ENCODE results near the gene CD84. TPM values are rescaled to one million over a fixed set of nuclear protein-coding genes. Genes with fewer than 3 reads are reported as not detected.

Gene CD84
- total and polyA plus RNA-seq, 8 donors, result 0.16 to 13.2 (median 3.1) TPM

- Histone ChIP-seq H3K9me3 (no peaks in the 10 kb centered on the region), H3K4me3 (no peak overlapping the region), H3K4me1 (no peaks in the 10 kb centered on the region), H3K27me3 (no peaks in the 10 kb centered on the region), H3K36me3 (no peaks in the 10 kb centered on the region), H3K27ac (no peak overlapping the region)
- no peak for FAIRE-seq
- 39 to 46% methylated on average over 1 of the region's 1 CpG for WGBS, 2 donors
- intact Hi-C loops (cut with DNase I), result loop anchor here in 1 of 3 donors (10.0 kb wide), 1 partner anchor 194 kb away; no protein-coding TSS in a partner anchor
- no peak for DNase-seq
- no peak for TF ChIP-seq CTCF (IDR thresholded peaks at IDR 0.05)
- no peak for ATAC-seq
These were observed 39.0 kb upstream of the CD84 start for GRCh38 chr1:160618327-160618726.

GRCh38 chr1:160615660-160616059 is 36.4 kb upstream of the CD84 start:
- no peaks in the 10 kb centered on the region for H3K9me3 ChIP-seq
- H3K27me3 ChIP-seq, result no peaks in the 10 kb centered on the region
- intact Hi-C loops (cut with DNase I), result loop anchor here in 1 of 3 donors (10.0 kb wide), 1 partner anchor 191 kb away; no protein-coding TSS in a partner anchor
- DNase-seq (no peak), ATAC-seq (no peak), FAIRE-seq (no peak)
- 78 to 81% methylated on average over 2 of the region's 2 CpGs for WGBS, 2 donors
- no peak for TF ChIP-seq CTCF (IDR thresholded peaks at IDR 0.05)
- H3K4me1 ChIP-seq, result no peaks in the 10 kb centered on the region
- no peaks in the 10 kb centered on the region for H3K36me3 ChIP-seq
- no peak overlapping the region for H3K4me3 ChIP-seq
- no peak overlapping the region for H3K27ac ChIP-seq

- no peak for TF ChIP-seq CTCF (IDR thresholded peaks at IDR 0.05)
- FAIRE-seq (no peak), ATAC-seq (no peak), DNase-seq (no peak)
- intact Hi-C loops (cut with DNase I), result loop anchor here in 1 of 3 donors (10.0 kb wide), 1 partner anchor 190 kb away; no protein-coding TSS in a partner anchor
- no peak overlapping the region for H3K27ac ChIP-seq
- H3K4me1 ChIP-seq, result no peaks in the 10 kb centered on the region
- H3K9me3 ChIP-seq, result no peaks in the 10 kb centered on the region
- H3K27me3 ChIP-seq, result no peaks in the 10 kb centered on the region
- H3K36me3 ChIP-seq, result no peaks in the 10 kb centered on the region
- WGBS, 2 donors, result 87% methylated on average over 5 of the region's 5 CpGs
- no peak overlapping the region for H3K4me3 ChIP-seq
These were observed 35.1 kb upstream of the CD84 start for GRCh38 chr1:160614410-160614809.

DNA sequence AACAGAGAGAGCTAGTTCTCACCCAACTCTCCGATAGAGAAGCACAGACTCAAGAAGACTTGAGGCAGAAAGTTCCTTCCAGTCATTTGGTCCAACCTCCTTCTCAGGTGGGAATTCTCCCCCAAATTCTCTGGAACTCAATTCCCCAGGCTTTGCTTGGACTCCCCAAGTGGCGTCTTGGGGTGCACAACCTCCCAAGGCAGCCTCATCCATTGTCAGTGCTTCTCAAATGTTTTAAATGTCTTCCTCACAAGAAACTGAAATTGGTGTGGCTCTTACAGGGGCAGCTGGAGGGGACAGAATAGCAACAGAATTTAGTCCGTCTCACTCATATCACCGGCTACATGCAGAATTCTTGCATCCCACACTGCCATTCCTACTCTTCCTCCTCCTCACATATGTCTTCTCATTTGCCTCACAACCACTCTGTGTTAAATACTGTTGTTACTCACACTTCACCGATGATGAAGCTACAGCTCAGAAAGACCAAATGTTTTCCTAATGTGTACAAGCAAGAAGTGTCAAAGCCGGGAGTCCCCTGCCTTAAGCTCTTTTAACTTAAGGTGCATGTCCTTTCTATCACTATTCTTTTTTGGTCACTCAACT is 33.4 kb upstream of the CD84 start:
- ATAC-seq (no peak), DNase-seq (no peak), FAIRE-seq (no peak)
- intact Hi-C loops (cut with DNase I), result loop anchor here in 1 of 3 donors (10.0 kb wide), 1 partner anchor 188 kb away; no protein-coding TSS in a partner anchor
- no peaks in the 10 kb centered on the region for H3K36me3 ChIP-seq
- 64 to 78% methylated on average over 6 of the region's 6 CpGs for WGBS, 2 donors
- no peaks in the 10 kb centered on the region for H3K4me1 ChIP-seq
- H3K9me3 ChIP-seq, result no peaks in the 10 kb centered on the region
- no peak overlapping the region for H3K27ac ChIP-seq
- TF ChIP-seq CTCF (IDR thresholded peaks at IDR 0.05), result no peak
- no peak overlapping the region for H3K4me3 ChIP-seq
- no peaks in the 10 kb centered on the region for H3K27me3 ChIP-seq

DNA sequence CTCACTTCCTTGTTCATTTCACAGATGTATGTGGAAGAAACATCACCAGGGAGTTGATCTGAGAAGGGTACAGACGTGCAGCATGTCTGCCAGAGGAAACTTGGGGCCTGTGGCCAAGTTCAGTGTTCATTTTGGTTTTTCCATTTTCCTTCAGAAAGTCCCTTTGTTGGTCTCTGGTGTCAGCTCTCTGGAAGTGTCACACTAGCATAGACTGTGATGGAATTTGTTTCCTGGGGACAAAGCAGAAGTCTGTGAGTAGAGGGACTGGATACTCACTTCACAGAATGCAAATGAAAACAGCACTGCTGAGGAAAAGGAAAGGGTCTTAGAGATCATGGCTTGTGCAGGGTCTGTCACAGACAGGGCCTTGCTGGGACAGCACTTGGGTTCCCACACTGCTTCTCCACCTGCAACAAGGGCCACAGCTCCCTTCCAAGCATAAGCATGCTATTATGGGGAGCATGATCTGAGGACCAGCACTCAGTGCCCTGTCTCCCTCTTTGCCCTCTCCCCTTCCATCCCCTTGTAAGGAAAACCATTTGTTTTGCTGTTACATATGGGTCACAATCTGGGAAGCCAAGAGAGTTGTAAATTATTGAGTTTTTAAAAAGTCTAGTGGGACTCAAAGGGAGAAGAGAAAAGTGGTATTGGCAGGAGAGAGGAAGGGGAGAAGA is 31.4 kb upstream of the CD84 start:
- H3K4me1 ChIP-seq, result no peaks in the 10 kb centered on the region
- DNase-seq (no peak), FAIRE-seq (no peak), ATAC-seq (no peak)
- no peaks in the 10 kb centered on the region for H3K9me3 ChIP-seq
- 24 to 45% methylated on average over 1 of the region's 1 CpG for WGBS, 2 donors
- no peak overlapping the region for H3K27ac ChIP-seq
- H3K27me3 ChIP-seq, result no peaks in the 10 kb centered on the region
- intact Hi-C loops (cut with DNase I), result loop anchor here in 1 of 3 donors (10.0 kb wide), 1 partner anchor 186 kb away; no protein-coding TSS in a partner anchor
- H3K36me3 ChIP-seq, result no peaks in the 10 kb centered on the region
- H3K4me3 ChIP-seq, result no peak overlapping the region
- TF ChIP-seq CTCF (IDR thresholded peaks at IDR 0.05), result no peak
